ENCODE measurements around the gene ARL16. TPM values are rescaled to one million over a fixed set of nuclear protein-coding genes. Genes with fewer than 3 reads are reported as not detected.

The ARL16 gene
- total and polyA plus RNA-seq, 2 of the 4 experiments (the other 2 are of a cell fraction), result 51.1 to 77.9 TPM

- ATAC-seq (ENCODE audit: low read depth) (no peak), DNase-seq (no peak)
- H3K79me1 ChIP-seq (ENCODE audit: low read depth in 1 of 2, low read length in 2 of 2), result peaks cover 14 to 23% of the 10 kb centered on the region in 2 experiments
- H2BK120ac ChIP-seq (ENCODE audit: low read depth, low read length), result no peak overlapping the region
- dilution Hi-C loops (cut with HindIII; ENCODE audit: low sequenced_read_pairs, unreplicated experiment) (no loop called here), in situ Hi-C loops (cut with MboI; ENCODE audit: low sequenced_read_pairs) (no loop called here), intact Hi-C loops (cut with micrococcal nuclease) (no loop called here)
- H3K36me3 ChIP-seq (ENCODE audit: control insufficient read depth, insufficient read depth, low read length), result peaks cover 2% of the 10 kb centered on the region; the same call in 1 of the 2 replicates
- no peak overlapping the region for H4K8ac ChIP-seq (ENCODE audit: low read depth in 2 of 2, low read length in 2 of 2)
- ChIA-PET CTCF (no interaction called here), POLR2A (ENCODE audit: unreplicated experiment) (interaction anchor here (1.0 kb wide), 1 partner anchor 151 kb away, joined by 12 read pairs; no protein-coding TSS in a partner anchor)
- H4K91ac ChIP-seq (ENCODE audit: insufficient read depth, low read depth, low read length), result no peak overlapping the region
- H3K4me3 ChIP-seq (ENCODE audit: insufficient read depth, low read depth, low read length), result no peak overlapping the region
- H3K4me1 ChIP-seq (ENCODE audit: control insufficient read depth, insufficient read depth, low read length), result peaks cover 10% of the 10 kb centered on the region
- H3K14ac ChIP-seq (replicated peaks; ENCODE audit: low read depth, low read length), result no peak overlapping the region
- no peak overlapping the region for H3K23ac ChIP-seq (ENCODE audit: low read depth, low read length)
- H3K9me3 ChIP-seq (ENCODE audit: control insufficient read depth, insufficient read depth, low read length), result no peaks in the 10 kb centered on the region
- H2BK5ac ChIP-seq (ENCODE audit: low read depth, low read length, poor library complexity, severe bottlenecking), result no peak overlapping the region
- peaks cover 2% of the 10 kb centered on the region; the same call in 1 of the 2 replicates for H3K9me1 ChIP-seq (ENCODE audit: insufficient read depth, low read length)
- H3K4ac ChIP-seq (ENCODE audit: low read depth, low read length), result no peak overlapping the region
- no peak overlapping the region for H2AK5ac ChIP-seq (ENCODE audit: low read depth, low read length)
- H2AK9ac ChIP-seq (replicated peaks; ENCODE audit: low read depth, low read length, poor library complexity), result no peak overlapping the region
- H2AFZ ChIP-seq (replicated peaks; ENCODE audit: low read length, poor library complexity), result no peak overlapping the region
- no TSS peak for BruUV-seq (replicated peaks)
- H3K4me2 ChIP-seq (ENCODE audit: low read depth, low read length), result no peak overlapping the region
- H4K20me1 ChIP-seq (ENCODE audit: insufficient read depth, low read length), result no peaks in the 10 kb centered on the region; the same call in 1 of the 2 replicates
- no peak overlapping the region for H3K9ac ChIP-seq (ENCODE audit: low read depth, low read length)
- no peak overlapping the region for H3K27ac ChIP-seq (ENCODE audit: insufficient read depth, low read length)
- no peak overlapping the region for H3K56ac ChIP-seq (ENCODE audit: extremely low read depth, insufficient read depth, low read length)
- no peak overlapping the region for H4K5ac ChIP-seq (ENCODE audit: low read depth, low read length)
- H2BK15ac ChIP-seq (ENCODE audit: low read depth, low read length), result no peak overlapping the region
- no peaks in the 10 kb centered on the region for H3K27me3 ChIP-seq (ENCODE audit: control insufficient read depth, insufficient read depth, low read length)
- WGBS, 2 experiments (ENCODE audit: extremely low coverage in 2 of 2, insufficient read length in 1 of 2), result 95% methylated on average over 21 of the region's 43 CpGs; no CpG with 5 or more reads in 1 of the 2 experiments
- TF ChIP-seq SMC3 (IDR thresholded peaks at IDR 0.05; ENCODE audit: low read depth, low read length), result no peak
- no peak for TF ChIP-seq RAD21 (IDR thresholded peaks at IDR 0.05; ENCODE audit: low read length)
- TF ChIP-seq RCOR1 (IDR thresholded peaks at IDR 0.05; ENCODE audit: insufficient replicate concordance, low read length), result no peak
- no peak for TF ChIP-seq POLR2A (IDR thresholded peaks at IDR 0.05; ENCODE audit: low read depth, low read length)
- no peak for TF ChIP-seq BHLHE40 (IDR thresholded peaks at IDR 0.05; ENCODE audit: low read depth, low read length)
- TF ChIP-seq RFX5 (IDR thresholded peaks at IDR 0.05; ENCODE audit: low read depth, low read length), result no peak
- no peak for TF ChIP-seq CTCF (conservative IDR thresholded peaks at IDR 0.05; ENCODE audit: low read depth, low read length)
- no peak for TF ChIP-seq ELK1 (IDR thresholded peaks at IDR 0.05; ENCODE audit: borderline replicate concordance, low read depth, low read length)
- no peak overlapping the region for H2BK20ac ChIP-seq (ENCODE audit: low read depth, low read length)
- H3K18ac ChIP-seq (ENCODE audit: low read depth, low read length), result no peak overlapping the region
These were observed 32.5 kb upstream of the ARL16 start for GRCh38 chr17:81715872-81716673.

Data from IMR-90 (cell line).